Measurements from ENCODE around the gene PODXL.
A peak's percentile ranks its signal among the peaks of the same experiment; 100 is the strongest.

The PODXL gene

DNA sequence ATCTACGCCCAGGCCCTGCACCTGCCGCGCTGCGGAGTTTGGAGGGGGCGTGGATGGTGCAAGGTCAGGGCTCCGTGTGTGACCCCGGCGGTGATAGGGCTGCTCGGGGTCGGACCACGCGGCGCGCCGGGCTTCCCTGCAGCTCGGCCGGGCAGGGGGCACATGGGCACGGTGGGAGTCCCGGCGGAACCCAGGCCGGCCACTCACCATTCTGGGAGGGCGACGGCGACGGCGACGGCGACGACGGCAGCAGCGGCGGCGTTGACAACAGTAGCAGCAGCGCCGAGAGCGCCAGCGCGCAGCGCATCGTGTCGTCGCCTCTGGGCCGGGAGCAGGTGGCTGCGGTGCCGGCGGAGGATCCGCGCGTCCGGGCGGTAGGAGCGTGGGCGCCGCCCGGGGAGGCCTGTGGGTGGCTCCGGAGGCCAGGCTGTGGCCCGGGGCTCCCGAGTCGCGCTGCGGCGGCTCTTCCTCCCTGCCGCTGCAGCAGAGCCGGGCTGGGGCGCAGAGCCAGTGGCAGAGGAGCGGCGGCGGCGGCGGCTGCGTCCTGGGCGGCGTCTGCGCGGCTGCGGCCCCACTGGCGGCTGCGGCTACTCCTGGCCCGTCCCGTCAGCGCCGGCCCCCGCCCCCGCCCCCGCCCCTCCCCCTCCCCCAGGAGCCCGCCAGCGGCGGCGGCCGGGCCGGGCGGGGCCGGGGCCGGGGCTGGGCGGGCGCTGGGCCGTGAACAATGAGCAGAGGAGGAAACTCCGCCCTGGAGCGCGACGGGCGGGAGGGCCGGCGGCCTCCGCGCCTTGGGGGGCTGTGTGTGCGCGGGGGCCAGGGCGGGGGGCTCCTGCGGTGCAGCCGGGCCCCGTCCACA is at the start of gene PODXL:
Gene PODXL (minus strand): TSS at position 576 of the 856 bp plus-strand sequence. CDS start 269 bp downstream, at position 307.
- peak in 1 of 2 experiments; percentile 37 for DNase-seq (ENCODE audit: low read depth in 2 of 2)

DNA sequence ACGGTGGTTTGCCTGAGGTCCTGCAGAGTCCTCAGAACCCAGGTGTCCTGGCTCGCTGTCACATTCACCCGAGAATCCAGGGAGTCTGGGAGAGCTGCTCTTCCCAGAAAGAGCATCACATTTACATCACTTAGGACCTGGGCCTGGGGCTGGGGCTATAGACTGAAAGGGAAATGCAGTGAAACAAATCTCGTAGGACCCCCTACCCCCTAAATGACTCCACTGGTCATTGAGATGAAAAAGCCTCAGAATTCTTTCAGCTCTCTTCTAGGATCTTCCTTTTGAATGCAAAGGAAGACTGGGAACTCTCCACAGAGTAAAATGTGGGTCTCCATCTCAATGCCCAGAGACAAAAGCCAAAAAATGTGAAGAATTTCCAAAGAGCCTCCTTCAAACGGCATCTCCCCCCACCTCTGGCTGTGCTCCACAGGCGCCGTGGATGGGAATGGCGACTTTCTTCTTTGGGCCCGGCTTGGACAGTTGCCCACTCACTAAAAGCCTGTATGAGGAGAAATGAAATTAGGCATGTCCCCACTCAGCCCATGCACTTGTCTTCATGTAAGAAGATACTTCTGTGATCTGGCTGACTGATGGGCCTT is 49.0 kb upstream of the PODXL start:
- no peak for DNase-seq (ENCODE audit: low read depth in 2 of 2)

GRCh38 chr7:131604841-131605279 is 48.4 kb upstream of the PODXL start:
- peak; percentile 74 to 75 for DNase-seq (ENCODE audit: low read depth in 2 of 2)

DNA sequence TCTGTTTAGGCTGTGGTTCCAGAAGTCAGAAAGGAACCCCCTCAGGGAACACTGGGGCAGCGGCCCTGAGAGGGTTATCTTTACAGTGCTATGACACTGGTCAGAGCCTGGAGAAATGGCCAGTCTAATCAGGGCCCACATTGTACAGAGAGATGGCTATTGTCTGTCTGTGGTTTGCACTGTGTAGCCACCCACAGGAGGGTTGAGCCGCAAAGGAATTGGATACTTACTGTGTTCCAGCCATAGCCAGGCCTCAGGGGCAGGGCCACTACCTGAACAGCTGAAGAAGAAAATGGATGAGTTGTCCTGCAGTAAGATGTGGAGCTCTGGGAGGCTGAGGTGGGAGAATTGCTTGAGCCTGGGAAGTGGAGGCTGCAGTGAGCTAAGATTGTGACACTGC is 47.5 kb upstream of the PODXL start:
- DNase-seq (ENCODE audit: low read depth in 2 of 2), result no peak

- no peak for DNase-seq (ENCODE audit: low read depth in 2 of 2)
These were observed 46.6 kb upstream of the PODXL start for GRCh38 chr7:131602994-131603372.

DNA sequence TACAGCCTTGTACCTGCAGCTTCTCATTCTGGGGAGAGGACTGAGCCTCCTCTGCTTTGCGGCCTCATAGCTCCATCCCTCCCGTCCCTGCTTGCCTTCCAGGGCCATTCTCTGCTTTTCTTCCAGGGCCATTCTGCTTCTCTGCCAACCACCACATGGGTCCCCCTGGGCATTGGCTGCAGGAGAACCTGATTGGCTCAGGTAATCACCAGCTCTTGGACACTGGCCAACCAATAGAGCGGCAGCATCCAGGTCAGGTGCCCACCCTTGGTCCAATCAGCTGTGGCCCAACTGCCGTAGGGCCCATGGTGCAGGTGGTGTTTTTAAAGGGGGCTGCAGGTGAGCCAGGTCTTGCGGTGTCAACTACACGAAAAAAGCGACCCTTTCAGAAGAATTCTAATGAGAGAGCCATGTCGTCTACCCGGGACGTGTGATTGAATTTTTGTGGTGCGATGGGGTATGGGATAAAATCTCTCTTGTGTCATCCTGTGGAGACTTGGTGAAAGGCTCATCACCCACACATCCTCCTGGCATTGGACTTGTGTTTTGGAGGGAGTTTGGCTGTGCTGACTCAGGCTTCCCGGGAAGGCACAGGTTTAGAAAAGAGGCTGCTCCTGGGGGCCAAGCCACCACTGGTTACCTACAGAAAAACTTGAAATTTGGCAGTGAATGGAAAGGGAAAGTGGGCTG is 46.0 kb upstream of the PODXL start:
- DNase-seq (ENCODE audit: low read depth in 2 of 2), result no peak

DNA sequence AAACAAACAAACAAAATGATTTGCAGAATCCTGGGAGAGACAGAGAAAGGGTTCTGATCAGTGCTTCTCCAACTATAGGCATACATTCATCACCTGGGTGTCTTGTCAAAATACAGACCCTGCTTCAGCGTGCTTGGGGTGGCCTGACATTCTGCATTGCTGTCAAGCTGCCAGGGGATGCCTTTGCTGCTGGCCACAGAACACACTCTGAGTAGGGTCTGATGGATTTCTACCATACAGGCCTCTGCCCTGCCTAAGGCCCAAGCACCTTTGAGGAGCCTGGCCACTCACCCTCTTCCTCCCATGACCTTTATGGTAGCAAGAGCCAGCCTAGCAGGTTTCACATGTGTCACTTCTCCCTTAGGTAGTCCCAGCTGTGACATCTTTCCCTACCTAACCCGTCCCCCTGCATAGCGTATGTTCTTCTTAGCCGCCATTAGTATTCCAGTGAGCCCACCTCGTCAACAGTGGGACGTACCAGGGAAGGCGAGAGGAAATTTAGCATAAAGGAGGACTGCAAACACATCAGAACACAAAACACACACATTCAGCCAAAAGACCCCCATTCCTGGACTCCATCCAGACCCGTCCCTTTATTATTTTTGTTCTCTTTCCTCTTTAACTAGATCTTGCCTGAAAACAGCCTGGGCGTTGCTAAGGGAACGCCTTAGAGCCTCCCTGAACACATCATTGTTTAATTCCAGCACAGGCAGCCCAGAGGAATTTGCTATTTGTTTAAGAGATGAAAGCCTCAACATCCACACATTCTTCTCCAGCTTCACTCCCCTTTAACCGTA is 43.9 kb upstream of the PODXL start:
- DNase-seq (ENCODE audit: low read depth in 2 of 2), result no peak

GRCh38 chr7:131596785-131597184 is 40.4 kb upstream of the PODXL start:
- no peak for DNase-seq (ENCODE audit: low read depth in 2 of 2)

DNA sequence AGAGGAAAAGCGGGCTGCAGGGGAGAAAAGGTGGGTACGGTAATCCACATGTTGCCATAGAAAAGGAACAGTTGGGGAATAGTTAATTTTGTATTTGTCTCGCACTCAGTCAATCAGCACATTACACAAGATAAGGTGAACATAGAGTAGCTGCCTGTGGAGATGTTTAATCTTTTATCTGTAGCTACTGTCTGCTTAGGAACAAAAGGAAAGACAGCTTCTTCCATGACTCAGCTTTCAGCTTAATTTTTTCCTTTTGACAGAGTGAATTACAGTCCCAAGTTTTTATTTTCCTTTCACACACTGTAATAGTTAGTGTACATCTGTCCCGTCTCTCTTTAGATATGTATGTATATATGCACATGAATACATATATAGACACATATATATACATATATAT is 39.3 kb upstream of the PODXL start:
- DNase-seq (ENCODE audit: low read depth in 2 of 2), result no peak

GRCh38 chr7:131591687-131592319 is 35.4 kb upstream of the PODXL start:
- DNase-seq (ENCODE audit: low read depth in 2 of 2), result no peak

GRCh38 chr7:131587315-131587923 is 31.0 kb upstream of the PODXL start:
- DNase-seq (ENCODE audit: low read depth in 2 of 2), result no peak

DNA sequence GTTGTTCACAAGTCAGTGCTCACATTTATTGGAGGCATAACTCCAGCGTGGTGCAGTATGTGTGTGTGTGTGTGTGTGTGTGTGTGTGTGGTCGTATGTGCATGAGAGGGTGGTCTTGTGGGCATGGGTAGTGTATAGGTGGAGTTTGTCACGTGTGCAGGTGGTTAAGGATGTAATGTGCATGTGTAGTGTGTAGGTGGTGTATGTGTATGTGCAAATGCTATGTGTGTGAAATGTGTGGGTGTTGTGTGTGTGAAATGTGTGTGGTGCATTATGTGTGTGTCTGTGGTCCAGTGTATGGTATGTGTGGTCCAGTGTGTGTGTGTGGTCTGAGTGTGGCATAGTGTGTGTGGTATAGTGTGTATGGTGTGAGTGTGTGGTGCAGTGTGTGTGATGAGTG is 30.3 kb upstream of the PODXL start:
- DNase-seq (ENCODE audit: low read depth in 2 of 2), result no peak

DNA sequence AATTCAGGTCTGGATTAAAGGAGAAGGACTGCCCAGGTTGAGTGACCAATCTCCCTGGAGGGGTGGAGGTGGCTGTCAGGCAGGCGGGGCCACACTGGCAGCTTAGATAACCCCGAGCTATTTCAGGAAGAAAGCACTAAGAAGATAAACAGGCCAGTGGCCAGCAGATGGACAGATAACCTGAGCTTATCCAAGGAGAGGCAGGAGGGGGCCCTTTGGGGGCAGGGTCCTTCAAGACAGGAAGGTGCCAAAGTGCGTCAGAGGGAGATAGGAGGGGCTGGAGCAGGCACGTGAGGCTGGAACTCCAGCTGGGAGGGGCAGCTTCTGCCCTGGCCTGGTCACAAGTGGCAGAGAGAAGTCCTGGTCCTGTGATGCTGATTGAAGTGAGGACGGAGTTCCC is 29.8 kb upstream of the PODXL start:
- no peak for DNase-seq (ENCODE audit: low read depth in 2 of 2)

GRCh38 chr7:131583430-131583829 is 27.0 kb upstream of the PODXL start:
- DNase-seq (ENCODE audit: low read depth in 2 of 2), result no peak

DNA sequence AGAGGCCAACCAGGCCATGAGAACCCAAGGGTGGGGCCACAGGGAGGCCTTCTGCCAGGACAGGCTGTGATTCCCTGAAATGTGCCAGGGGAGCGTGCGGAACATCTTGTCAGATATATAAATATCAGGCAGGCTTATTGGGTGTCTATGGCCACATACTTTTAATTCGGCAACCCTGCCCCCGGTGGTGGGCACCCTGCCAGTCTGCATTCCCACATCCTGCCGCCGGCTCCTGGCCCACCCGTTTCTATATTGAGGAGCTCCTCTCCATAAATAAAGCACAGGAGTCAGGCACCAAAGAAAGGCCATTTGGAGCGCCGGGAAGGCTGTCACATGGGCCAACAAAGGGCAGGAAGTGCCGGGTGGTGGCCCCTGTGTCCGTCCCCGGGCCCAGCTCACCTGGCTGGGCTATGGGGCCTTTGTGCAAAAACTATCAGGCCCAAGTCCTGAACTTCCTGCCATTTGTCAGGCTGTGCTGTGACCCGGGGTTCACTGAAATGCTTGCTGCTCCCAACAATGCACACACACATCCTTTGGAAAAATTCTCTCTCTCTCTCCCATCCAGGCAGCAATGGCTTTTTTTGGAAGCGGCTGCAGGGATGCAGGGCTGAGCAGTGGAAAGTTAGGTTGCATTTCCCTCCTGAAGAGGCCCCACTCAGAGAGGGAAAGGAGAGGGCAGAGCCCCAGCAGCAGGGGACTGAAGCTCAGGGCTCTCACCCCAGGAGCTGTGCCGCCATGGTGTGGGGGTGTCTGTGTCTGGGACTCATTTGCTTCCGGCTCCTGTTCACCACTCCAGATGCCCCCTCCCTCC is 25.0 kb upstream of the PODXL start:
- no peak for DNase-seq (ENCODE audit: low read depth in 2 of 2)

DNA sequence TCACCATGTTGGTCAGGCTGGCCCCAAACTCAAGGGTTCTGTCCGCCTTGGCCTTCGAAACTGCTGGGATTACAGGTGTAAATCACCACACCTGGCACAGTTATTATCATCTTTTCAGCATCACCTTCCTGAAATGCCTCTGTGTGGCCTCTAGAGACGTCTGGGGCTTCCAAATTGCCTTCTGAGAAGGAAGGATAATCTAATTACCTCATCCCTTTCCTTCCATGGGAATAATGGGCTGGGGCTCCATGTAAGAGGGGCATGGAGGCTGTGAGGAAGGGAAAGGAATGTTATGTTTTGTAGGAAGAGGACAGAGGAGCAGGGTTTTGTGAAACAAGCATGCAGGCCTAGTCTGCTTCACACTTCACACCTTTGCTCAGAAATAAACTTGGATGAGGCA is 22.2 kb upstream of the PODXL start:
- no peak for DNase-seq (ENCODE audit: low read depth in 2 of 2)

DNA sequence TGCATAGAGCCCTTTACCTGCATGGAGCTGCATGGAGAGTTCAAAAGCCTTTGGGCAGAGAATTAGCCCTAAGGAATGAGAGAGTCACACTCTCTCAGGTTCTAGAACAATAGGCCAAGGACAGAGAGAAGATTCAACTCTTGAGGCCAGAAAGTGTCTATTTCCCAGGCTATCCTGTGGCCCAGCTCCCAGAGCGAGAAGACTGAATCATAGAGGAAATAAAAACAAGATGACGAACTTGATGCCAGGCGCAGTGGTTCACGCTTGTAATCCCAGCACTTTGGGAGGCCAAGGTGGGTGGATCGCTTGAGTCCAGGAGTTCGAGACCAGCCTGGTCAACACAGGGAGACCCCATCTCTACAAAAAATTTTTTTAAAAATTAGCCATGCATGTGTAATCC is 18.3 kb upstream of the PODXL start:
- DNase-seq (ENCODE audit: low read depth in 2 of 2), result no peak

- no peak for DNase-seq (ENCODE audit: low read depth in 2 of 2)
These were observed 14.0 kb upstream of the PODXL start for GRCh38 chr7:131570401-131570800.

GRCh38 chr7:131568970-131569369 is 12.5 kb upstream of the PODXL start:
- DNase-seq (ENCODE audit: low read depth in 2 of 2), result no peak

DNA sequence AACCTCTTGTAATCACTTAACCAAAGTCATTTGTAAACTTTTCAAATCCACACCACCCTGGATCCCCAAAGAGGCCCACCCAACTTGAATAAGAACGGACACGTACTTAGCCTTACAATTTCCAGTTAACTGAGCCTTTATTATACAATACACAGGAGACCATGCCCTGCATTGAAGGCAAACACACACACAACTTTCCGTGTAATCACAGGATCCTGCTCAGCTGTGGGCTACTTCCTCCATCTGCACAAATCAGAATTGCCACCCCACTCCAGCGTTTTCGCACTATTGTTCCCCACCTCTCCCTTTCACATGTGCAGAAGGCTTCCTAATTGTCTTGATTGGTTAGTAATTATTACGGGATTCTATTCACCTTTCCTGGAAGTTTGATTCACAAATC is 12.1 kb upstream of the PODXL start:
- DNase-seq (ENCODE audit: low read depth in 2 of 2), result no peak

All from fibroblast of skin of left quadriceps (primary cell).